ENCODE data around the gene NFIB.

Gene NFIB

DNA sequence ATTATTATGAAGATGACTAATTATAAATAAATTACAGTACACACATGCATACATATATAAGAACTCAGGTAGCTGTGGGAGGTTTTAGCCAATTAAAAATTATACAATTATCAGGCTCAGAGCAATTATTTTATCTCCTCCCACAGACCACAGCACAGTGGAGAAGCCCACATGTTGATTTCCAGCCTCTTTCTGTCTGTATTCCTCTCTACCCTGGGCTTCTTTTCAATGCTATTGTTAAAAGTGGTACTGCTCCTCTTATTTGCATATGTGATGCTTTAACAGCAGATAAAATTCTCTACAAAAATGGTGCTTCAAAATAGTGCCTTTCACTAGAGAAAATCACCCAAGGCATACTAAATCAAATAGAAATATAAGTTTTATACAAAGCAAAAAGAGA is 218.7 kb downstream of the NFIB start:
- no peak for DNase-seq

DNA sequence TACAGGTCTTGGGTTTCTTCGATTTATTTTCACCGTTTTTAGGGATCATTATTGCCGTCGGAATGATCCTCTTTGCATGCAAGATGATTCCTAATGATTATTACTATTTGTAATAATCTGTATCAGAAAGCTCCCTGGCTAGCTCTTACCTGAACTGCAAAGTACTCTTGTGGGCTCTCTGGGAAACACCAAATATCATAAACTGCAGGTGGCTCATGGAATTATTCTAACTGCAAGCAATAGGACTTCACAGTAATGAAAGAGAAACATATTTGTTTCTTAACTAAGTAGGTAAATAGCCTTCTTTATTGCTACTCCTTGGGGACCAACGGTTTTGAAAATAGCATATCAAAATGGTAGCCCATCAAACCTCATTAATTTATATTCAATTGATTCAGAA is 219.4 kb downstream of the NFIB start:
- no peak for DNase-seq

DNA sequence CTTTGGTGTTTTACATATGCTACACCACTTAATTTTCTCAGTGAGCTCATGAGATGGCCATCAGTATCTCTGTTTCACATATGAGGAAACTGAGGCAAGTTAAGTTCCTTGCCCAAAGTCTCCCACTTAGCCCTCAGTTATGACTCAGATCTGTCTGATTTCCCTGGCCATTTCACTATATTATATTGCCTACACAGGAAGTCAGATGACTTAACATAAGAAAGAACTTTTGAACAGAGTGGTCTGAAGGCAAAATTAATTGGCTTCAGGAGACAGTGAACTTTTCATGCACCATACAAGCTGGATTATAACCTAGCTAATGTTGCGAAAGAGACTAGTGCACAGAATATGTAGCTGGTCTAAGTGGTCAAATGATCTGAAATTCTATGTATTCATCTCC is 221.6 kb downstream of the NFIB start:
- DNase-seq, result no peak

DNA sequence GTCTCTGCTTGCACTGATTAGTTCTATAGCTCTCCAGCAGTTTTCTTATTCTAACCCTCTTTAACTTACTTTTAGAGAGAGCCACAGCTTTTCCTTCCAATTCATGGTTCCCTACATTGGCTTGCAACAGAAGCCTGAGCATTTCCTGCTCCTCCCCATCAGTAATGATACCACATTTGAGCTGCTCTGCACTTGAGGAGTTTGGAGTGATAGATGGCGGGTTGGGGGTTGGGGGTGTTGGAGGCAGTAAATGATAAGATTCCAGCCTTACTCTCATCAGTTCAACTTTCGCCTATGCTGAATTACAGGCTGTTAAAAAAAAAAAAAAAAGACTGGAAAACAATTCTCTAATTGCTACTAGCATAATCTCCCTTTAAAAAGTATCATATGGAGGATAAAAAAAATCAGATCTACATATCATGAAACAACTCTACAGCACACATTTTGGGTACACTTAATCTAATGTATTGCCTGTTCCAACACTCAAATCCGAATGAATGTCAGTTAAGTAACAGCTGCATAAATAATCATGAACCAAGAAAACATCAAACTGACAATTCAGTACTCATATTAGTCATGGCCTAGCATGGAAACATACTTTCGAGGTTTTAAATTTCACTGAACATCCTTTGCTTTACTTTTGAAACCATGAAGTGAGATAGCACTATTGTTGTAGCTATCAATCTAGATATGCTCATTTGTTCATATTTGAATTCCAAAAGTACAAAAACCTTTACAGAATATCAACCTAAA is 224.7 kb downstream of the NFIB start:
- DNase-seq, result no peak

DNA sequence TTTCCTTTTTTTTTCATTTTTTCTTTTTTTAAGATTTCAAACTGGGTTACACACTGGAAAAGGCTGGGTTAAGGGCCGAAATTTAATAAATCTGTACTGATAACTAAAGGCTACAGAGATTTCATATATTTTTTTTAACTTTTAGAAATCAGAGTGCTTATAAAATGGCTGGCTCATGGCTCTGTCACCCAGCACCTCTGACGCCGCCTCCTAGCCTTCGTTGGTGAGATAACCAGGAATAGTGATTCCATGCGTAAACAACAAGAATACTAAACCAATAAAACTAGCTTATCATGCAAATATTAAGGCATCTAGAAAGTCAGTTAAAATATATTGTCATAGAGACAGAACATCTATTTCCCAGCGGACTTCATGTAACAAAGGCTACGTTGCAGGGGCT is 226.4 kb downstream of the NFIB start:
- DNase-seq, result no peak

DNA sequence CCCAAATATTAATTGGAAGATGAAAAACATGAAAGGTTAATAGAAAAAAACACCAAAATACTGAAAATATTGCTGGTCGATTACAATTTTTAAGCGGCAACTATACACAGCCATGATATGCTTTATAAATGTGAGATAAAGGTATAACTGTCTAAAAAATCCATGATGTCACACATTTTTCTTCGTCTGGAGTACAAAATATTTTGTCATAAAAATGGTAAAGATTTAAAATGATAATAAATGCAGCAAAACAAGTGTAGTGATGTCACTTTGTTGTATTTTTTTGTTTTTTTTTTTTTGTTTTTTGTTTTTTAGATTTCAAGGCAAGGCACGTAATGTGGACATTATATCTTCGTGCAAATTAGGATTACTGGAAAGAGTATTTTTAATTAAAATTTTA is 227.4 kb downstream of the NFIB start:
- no peak for DNase-seq

DNA sequence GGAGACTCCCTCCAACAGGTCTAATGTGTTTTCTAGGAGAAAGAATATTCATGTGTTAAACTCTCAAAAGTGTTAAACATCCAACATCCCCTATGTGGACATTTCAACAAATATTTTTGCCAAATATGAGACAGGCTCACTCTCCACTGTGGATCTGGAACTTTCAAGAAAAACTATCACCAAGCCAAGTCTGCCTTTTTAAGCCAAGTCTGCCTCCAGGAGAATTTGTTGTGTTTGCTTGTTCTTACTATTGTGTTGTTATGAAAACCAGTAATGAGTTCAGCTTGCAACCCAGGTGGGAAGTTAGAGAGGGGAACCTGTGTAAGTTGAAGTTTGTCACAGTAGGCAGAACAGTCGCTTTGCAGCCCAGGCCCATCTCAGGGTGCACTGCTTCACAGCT is 228.1 kb downstream of the NFIB start:
- no peak for DNase-seq

DNA sequence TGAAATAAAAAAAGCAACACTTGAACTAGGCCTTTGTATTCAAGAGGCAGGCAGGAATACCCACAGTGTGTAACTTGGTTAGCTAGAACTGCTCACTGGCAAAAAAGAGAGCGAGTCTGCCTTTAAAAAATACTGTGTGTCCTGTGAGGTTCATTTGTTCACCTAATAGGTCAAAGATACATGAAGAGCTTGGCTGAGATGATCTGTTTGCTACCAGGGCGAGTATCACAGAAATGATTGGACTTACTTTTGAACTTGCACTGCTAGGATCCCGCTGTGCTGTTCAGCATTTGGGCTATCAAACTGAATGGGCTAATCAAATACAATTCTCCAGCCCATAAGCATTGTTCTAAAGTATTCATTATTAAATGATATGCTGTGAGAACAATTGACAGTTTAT is 229.1 kb downstream of the NFIB start:
- DNase-seq, result no peak

DNA sequence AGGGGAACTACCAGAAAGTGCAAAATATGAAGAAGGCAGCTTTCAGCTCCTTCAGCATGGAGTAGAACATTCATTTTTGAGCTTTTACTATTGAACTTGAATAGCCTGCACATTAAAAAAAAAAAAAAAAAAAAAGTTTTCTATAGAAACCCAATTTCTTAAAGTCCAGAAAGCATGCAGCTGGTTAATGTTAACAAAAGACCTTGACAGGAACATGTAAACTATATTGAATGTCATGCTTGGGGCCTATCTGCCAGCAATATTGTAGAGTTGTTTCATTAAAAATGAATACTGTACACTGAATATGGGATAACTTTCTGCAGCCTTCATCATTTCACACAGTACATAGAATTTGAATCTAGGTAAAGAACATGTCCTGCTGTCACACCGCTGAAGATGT is 230.6 kb downstream of the NFIB start:
- DNase-seq, result no peak

DNA sequence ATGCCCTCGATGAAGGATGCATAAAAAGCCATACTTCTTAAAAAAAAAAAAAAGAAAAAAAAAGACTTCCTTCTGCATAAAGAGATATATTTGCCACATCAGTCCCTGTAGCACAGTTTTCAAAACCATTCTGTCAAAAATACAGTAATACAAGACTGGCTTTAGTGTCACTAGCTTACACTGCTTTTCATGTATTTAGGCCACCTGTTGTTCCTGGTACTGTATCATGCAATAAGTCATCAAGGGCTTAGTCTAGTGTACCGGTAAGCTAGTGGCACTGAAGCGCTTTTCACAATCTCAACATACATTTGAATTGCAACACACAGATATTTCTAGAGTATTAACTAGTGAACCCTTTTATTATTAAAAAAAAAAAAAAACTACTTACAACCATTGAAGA is 231.2 kb downstream of the NFIB start:
- DNase-seq, result no peak

DNA sequence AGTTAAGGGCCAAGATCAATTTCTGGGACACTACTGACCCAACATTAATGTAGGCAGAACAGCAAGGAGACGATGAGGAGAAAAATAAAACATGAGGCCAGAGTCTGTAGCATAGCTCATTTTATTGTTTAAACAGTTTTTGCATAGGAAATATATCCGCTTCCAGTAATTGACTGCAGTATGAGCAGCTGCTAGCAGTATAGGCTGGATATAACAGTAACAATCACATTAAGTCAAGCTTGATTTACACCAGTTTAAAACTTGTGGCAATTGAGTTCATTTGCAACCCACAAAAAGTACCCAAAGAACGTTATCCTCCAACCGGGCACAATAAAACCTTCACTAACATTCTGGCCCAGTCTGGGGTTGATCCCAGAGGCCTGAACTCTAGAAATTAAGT is 232.2 kb downstream of the NFIB start:
- DNase-seq, result peak; percentile 17

DNA sequence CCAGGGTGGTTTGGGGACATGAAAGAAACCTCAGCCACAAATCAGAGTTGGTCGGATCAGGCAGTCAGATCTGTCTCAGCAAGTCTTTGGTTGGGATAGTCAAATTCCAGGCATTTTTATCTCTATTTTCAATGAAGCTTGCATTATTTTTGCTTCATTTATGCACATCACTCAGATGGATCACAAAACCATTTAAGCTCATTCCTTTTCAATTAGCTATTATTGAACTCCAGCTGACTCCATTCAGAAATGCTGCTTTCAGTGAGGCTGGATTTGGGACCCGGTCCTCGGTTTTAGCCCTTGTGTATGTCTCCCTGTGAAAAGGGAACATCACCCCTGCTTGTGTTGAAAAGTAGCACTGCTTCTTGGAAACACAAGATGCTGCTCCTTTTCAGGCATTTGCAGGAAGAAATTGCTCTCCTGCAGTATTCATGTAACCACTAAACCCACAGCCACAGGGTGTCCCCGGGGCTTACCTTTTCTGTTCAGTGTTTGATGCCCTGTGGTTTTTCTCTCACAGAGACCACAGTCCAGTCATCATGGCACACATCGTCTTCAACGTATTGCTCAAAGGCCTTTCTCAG is 232.9 kb downstream of the NFIB start:
- no peak for DNase-seq

DNA sequence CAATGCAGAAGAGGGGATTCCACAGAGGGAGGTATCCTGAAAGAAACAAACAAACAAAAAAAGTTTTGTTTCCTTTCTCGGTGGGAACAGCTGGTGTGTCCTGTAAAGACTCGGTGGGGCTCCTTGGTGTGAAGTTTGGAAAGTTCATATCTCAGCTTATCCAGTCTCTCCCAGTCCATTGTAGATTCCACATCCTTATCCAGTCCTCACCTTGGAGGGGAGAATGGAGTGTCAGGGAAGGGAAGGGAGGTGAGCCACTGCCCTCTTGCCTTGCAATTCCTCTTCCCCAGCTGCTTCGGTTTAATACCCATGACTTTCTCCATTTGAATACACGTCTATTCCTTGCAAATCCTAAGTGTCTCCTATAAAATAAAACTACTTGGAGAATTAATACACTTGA is 234.5 kb downstream of the NFIB start:
- DNase-seq, result no peak

DNA sequence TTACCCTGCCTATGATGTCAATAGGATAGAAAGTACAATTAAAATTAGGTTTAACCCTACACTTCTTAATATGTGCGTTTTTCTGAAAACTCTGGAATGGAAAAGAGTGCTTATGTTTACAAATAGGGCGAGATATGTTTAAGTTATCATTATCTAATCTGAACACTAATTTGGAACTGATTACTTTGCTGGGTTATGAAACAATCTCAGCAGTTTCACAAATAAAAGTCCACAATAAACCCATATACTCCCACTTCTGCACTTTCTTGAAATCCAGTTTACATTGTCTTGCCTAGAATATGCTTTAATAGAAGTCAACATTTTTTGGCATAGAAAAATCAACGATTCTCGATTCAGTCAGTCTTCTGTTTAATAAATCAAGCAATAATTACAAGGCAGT is 236.3 kb downstream of the NFIB start:
- no peak for DNase-seq

DNA sequence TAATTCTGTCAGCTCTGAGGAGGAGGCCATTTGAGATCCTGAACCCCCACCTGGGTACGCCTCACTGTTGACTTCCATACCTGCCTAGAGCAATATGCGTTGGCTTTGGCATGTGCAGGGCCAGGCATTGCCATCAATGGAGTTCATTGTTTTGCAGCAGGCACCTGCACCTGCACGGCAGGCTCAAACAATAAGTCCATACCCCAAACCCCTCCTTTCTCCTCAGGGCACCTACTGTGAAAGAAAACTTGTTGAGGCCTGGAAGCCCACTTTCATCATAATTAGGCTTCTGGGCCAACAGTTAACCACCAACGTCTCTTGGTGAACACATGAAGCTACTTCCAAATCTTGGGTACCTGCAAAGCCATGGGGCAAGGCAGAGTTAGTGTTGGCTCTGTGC is 238.7 kb downstream of the NFIB start:
- peak; percentile 50 for DNase-seq

DNA sequence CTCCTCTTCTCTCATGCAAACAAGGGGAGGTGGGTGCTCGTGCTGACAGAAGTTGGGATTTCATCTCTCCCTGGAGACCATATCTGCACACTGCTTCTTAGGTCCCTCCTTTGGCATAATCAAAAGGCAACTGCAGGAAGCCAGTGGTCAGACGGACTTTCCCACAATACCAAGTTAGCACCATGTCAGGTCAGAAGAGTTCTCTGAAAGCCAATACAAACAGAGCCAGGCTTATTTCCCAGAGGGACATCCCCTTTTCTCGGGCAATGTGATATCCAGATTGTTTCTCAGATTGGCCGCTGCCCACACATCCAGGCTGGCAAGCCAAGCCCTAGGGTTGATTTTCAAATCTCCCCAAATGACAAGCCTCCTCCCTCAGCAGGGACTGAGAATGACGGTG is 241.1 kb downstream of the NFIB start:
- DNase-seq, result no peak

DNA sequence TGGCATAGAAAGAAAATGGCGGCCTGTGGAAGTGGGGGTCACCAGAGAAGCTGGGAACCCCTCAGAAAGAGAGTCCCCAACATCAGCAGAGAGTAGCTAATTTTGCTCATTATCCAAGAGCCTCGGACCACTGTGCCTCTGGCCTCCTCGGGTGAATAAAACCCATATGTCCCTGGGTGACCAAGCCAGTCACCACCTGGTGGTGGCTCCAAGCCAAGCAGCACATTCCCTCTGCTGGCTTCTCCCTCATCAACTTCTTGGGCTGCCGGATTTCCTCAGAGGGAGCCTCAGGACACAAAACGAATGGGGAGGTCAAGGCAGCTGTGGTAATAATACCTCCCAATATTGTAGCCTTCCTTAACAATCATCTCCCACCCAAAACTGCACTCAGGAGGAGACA is 242.5 kb downstream of the NFIB start:
- no peak for DNase-seq

DNA sequence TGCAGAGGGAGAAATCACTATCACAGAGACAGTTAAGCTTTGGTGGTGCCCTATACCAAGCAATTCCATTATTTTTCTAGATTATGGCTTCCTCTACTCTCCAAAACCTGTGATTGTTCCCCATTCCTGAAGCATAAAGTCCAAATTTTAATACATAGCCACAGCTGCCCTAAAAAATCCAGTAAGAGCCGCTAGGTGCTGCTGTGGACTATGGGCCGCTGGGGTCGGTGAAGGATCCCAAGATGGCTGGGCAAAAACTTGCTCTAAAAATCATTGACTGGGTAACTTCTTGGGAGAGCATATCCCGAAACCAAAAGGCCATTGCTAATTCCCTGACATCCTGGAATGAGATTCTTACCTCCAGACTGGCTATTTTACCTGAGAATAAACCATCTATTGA is 245.3 kb downstream of the NFIB start:
- DNase-seq, result no peak

DNA sequence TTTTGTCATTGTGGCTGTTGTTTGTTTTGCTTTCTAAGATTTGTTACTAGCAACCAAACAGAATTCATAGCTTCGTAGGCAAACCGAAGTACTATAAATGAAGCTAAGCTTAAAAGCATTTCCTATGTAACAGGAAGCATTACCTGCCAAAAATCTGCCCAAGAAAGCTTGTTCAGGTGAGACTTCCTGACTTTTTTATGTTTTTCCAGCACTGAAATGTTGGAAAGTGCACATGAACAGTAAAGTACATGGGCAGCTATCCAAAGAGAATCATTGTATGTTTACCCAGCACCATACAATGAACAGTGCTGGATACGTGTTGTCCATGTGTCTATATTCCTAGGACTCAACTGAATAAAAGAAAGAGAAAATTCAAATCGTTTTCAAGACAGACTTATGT is 247.1 kb downstream of the NFIB start:
- DNase-seq, result no peak

DNA sequence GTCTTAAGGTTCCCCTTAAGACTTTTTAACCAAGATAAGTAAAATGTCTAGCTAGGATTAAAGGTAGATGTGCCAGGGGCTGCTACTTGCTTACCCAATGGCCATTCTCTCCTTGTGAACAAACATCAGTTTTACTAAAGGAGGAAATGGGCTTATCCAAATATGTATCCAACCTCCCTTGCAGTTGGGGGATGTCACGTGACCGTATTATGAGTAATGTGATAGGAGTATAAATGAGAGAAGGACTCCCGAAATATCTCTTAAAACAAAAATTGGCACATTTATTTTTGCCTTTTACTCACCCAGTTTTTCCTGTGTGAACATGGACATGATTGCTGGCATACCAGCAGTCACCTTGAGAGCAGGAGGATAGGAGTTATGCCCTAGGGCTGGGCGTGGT is 247.9 kb downstream of the NFIB start:
- no peak for DNase-seq

DNA sequence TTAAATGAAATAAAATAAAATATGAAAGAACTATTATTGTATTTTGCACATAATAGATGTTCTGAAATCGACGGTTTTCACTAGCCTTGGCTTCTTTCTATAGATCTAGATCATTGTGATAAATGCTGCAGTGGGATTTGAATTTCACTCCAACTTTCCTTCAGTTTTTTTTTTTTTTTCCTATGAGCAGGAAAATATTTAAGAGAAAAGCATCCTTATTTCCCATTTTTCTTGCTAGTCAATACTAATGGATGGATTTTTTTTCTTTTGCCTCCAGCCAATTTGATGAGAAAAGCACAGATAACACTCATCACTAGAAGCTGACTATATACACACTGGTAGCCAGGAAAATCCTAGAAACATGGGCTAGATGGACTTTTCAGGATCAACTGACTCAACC is 249.0 kb downstream of the NFIB start:
- no peak for DNase-seq

DNA sequence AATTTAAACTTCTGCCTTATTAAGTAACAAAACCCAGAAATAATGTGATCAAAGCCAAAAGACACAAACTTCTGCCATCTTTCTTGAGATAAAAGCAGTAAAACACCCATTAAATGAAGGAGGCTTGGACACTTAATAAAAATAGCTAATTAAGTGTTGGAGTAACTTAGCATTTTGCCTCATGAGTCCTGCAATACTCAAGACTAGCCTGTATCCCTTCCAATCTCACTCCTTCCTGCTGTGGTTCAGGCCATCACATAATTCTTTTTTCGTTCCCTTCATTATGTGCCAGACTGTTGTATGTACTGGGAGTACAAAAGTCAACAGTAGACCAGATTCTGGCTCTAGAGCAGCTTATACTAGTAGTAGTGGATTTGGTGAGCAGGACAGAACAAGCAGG is 250.2 kb downstream of the NFIB start:
- no peak for DNase-seq

DNA sequence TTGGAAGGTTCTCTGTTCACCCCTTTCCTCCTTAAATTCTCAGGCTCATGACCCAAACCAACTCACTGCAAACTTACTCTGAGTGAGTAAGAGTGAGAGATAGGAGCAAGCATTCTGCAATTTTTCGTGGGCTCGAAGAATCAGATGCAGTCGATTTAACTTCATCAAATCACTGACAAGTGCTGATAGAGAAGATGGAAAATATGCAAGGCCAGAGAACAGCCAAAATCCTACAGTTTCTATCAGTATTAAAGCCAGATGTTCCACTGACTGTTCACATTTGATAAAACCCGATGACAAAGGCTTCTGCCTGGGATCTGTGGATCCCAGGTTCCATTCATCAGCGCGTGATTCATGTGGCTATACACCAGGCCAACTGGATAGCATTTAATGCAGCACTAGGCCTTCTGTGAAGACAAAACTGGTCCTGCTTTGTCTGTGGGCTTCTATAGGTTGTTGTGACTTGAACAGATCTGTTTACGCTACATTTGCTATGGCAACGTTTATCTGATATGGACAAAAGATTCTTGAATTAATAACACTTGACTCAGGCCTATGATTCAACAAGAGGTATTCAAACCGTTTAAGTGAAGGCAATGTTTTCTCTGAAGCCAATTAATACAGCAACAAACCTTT is 251.2 kb downstream of the NFIB start:
- DNase-seq, result no peak

DNA sequence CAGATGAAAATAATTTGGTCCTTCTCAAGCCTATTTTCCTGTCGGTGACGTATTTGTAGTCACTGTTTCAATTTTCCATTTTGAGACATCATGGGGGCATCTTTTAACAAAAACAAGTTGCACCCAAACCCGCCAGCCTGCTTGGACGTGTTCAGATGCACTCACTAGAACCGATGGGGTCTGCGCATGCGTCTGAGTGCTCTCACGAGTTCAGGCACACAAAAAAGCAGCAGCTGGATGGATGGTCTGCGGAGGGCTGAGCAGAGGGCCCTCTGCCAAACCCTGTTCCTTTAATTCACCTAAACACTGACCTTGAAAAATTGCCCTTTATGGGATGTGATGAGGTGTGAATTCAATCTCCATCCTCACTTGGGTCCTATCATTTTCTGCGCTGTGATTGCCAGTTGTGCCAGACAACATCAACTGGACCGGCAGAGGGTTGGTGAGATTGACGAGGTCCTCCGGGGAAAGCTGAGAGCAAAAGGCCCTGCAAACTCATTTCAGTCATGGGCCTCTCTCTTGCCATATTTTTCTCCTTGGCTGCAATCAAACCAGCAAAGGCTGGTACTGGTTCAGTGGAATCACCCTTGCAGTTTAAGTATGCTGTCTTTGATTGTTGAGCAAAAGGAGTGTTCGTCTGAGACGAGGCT is 251.9 kb downstream of the NFIB start:
- DNase-seq, result no peak

All from NCI-H1048 (cell line).